ENCODE measurements around the gene GLYR1. TPM values are rescaled to one million over a fixed set of nuclear protein-coding genes. Genes with fewer than 3 reads are reported as not detected.
A peak's percentile ranks its signal among the peaks of the same experiment; 100 is the strongest.

Gene GLYR1
- total RNA-seq, 1 experiment from 2014 or later: 111 TPM

- H3K36me3 ChIP-seq (ENCODE audit: control insufficient read depth, insufficient read depth, low read length): no peaks in the 10 kb centered on the region
- ChIA-PET CTCF (interaction anchor here (0.5 kb wide), 1 partner anchor 34 kb away, joined by 7 read pairs; no protein-coding TSS in a partner anchor), POLR2A (no interaction called here)
- ATAC-seq (no peak; the same call in 1 of the 2 replicates), DNase-seq (ENCODE audit: low read depth, low spot score) (no peak)
- H3K27me3 ChIP-seq (ENCODE audit: control insufficient read depth, insufficient read depth, low read length): no peaks in the 10 kb centered on the region
- BruUV-seq (replicated peaks): no TSS peak
- in situ Hi-C loops (cut with HindIII; ENCODE audit: low pct_unique_long_range_greater_than_20kb, low sequenced_read_pairs) (no loop called here), intact Hi-C loops (cut with micrococcal nuclease; ENCODE audit: unreplicated experiment) (no loop called here)
- H3K4me1 ChIP-seq (ENCODE audit: control insufficient read depth, insufficient read depth, low read length): peaks cover 6% of the 10 kb centered on the region
- no peaks in the 10 kb centered on the region for H3K9me3 ChIP-seq (ENCODE audit: control insufficient read depth, insufficient read depth, low read depth, low read length)
- H3K4me3 ChIP-seq (ENCODE audit: low read depth in 2 of 2, low read length in 2 of 2): no peak overlapping the region
- TF ChIP-seq POLR2AphosphoS5 (IDR thresholded peaks at IDR 0.05; ENCODE audit: low read depth, low read length): no peak
- TF ChIP-seq REST (IDR thresholded peaks at IDR 0.05; ENCODE audit: insufficient read depth in 1 of 2, low read depth in 2 of 2, low read length in 1 of 2): no peak
- TF ChIP-seq CTCF (IDR thresholded peaks at IDR 0.05): no peak
- no peak for TF ChIP-seq TCF7L2 (IDR thresholded peaks at IDR 0.05; ENCODE audit: low read depth, low read length)
- no peak for TF ChIP-seq SIN3A (IDR thresholded peaks at IDR 0.05; ENCODE audit: borderline replicate concordance, insufficient read depth, low read depth, low read length)
- H3K27ac ChIP-seq (ENCODE audit: low read length): no peak overlapping the region
Measured at GRCh38 chr16:4795828-4796572, 51.1 kb downstream of the GLYR1 start.

GRCh38 chr16:4795181-4795827, 51.8 kb downstream of the GLYR1 start, which contains the start of gene SMIM22:
Gene SMIM22 (plus strand): TSS chr16:4795369. CDS start chr16:4795735, 366 bp downstream.
- DNase-seq (ENCODE audit: low read depth, low spot score) (no peak), ATAC-seq (peak; percentile 13; the same call in 1 of the 2 replicates)
- Histone ChIP-seq H3K4me1 (ENCODE audit: control insufficient read depth, insufficient read depth, low read length) (no peaks in the 10 kb centered on the region; the same call in 1 of the 2 replicates), H3K27me3 (ENCODE audit: control insufficient read depth, insufficient read depth, low read length) (no peaks in the 10 kb centered on the region), H3K36me3 (ENCODE audit: control insufficient read depth, insufficient read depth, low read length) (no peaks in the 10 kb centered on the region), H3K9me3 (ENCODE audit: control insufficient read depth, insufficient read depth, low read depth, low read length) (no peaks in the 10 kb centered on the region), H3K27ac (ENCODE audit: low read length) (no peak within 1 kb of the TSS), H3K4me3 (ENCODE audit: low read depth in 2 of 2, low read length in 2 of 2) (no peak within 1 kb of the TSS)
- TF ChIP-seq SIN3A (IDR thresholded peaks at IDR 0.05; ENCODE audit: borderline replicate concordance, insufficient read depth, low read depth, low read length): no peak
- TF ChIP-seq REST (IDR thresholded peaks at IDR 0.05; ENCODE audit: insufficient read depth in 1 of 2, low read depth in 2 of 2, low read length in 1 of 2): no peak
- no peak for TF ChIP-seq POLR2AphosphoS5 (IDR thresholded peaks at IDR 0.05; ENCODE audit: low read depth, low read length)
- TF ChIP-seq CTCF (IDR thresholded peaks at IDR 0.05): no peak
- TF ChIP-seq TCF7L2 (IDR thresholded peaks at IDR 0.05; ENCODE audit: low read depth, low read length): no peak
- in situ Hi-C loops (cut with HindIII; ENCODE audit: low pct_unique_long_range_greater_than_20kb, low sequenced_read_pairs) (no loop called here), intact Hi-C loops (cut with micrococcal nuclease; ENCODE audit: unreplicated experiment) (no loop called here)
- no TSS peak for BruUV-seq (replicated peaks)
- POLR2A ChIA-PET: no interaction called here
- CTCF ChIA-PET: interaction anchor here (0.5 to 0.6 kb wide), 2 partner anchors 35 to 786 kb away, joined by 4 to 7 read pairs; no protein-coding TSS in a partner anchor
